SK-N-SH (cell line): Measurements from ENCODE around the gene CCR9. TPM values are rescaled to one million over a fixed set of nuclear protein-coding genes. Genes with fewer than 3 reads are reported as not detected.

ENCODE experiments used
- CTCF ChIA-PET: fragments of 300-600, 350-600 bp; formaldehyde crosslinking; extraction: SDS; loops from one replicate; lab custom pipeline; 2021; lab: Yijun Ruan, JAX
- POLR2A ChIA-PET: fragments of 350-600 bp; sonication (Branson Sonifier 250); formaldehyde crosslinking; extraction: SDS; loops from one replicate; lab custom pipeline; 2020; ENCODE audit warnings: antibody characterized with exemption, inconsistent platforms; lab: Yijun Ruan, JAX
- DNase-seq: peaks from one replicate; pipeline ENCODE4 v3.0.0; 2012
- H2AFZ ChIP-seq: fragments of 200-600 bp; sonication (generic); 2 replicates; pipeline ENCODE4 v1.8.1; 2016; ENCODE audit warnings: antibody characterized with exemption, mild to moderate bottlenecking, low read depth
- H3F3A ChIP-seq: fragments of 200-600 bp; sonication (generic); replicated peaks from 2 replicates; pipeline ENCODE3; 2016; ENCODE audit warnings: antibody characterized with exemption, mild to moderate bottlenecking; ENCODE audit not compliant: insufficient read depth
- H3K27ac ChIP-seq, 2 experiments: fragments of 200-500 bp in 1 of 2; fragments of 200-600 bp in 1 of 2; sonication (Bioruptor generic) in 1 of 2; sonication (generic), shearing (Covaris generic) in 1 of 2; 2 replicates each; pipeline versions ENCODE4 v1.5.1 to v1.6.1; 2014 to 2016; ENCODE audit warnings: low read depth in 2 of 2, inconsistent platforms in 1 of 2, low read length in 1 of 2, mild to moderate bottlenecking in 1 of 2, mixed read lengths in 1 of 2
- H3K27me3 ChIP-seq: fragments of 200-600 bp; sonication (generic), shearing (Covaris generic); 2 replicates; pipeline ENCODE4 v1.6.1; 2016; ENCODE audit warnings: mixed run types; ENCODE audit not compliant: insufficient read depth
- H3K36me3 ChIP-seq, 2 experiments: fragments of 200-500 bp in 1 of 2; fragments of 200-600 bp in 1 of 2; sonication (Bioruptor generic) in 1 of 2; sonication (generic) in 1 of 2; replicated peaks in 1 of 2; 2 replicates each; pipeline versions ENCODE3 to v1.5.1; 2014 to 2016; ENCODE audit warnings: low read length in 1 of 2, mild to moderate bottlenecking in 1 of 2; ENCODE audit not compliant: insufficient read depth in 2 of 2, control insufficient read depth in 1 of 2
- H3K4me1 ChIP-seq, 2 experiments: fragments of 200-500 bp in 1 of 2; fragments of 200-600 bp in 1 of 2; sonication (Bioruptor generic) in 1 of 2; sonication (generic), shearing (Covaris generic) in 1 of 2; 2 replicates each; pipeline versions ENCODE4 v1.5.1 to v1.6.1; 2014 to 2016; ENCODE audit warnings: low read depth in 1 of 2, low read length in 1 of 2, mixed run types in 1 of 2; ENCODE audit not compliant: insufficient read depth in 2 of 2, control insufficient read depth in 1 of 2
- H3K4me2 ChIP-seq: fragments of 200-600 bp; sonication (generic), shearing (Covaris generic); 2 replicates; pipeline ENCODE4 v1.6.1; 2017; ENCODE audit warnings: mixed run types
- H3K4me3 ChIP-seq, 2 experiments: fragments of 200-500 bp in 1 of 2; fragments of 200-600 bp in 1 of 2; sonication (Bioruptor generic) in 1 of 2; sonication (generic), shearing (Covaris generic) in 1 of 2; 2 replicates each; pipeline versions ENCODE4 v1.5.1 to v1.8.1; 2014 to 2016; ENCODE audit warnings: low read depth in 2 of 2, inconsistent platforms in 1 of 2, low read length in 1 of 2, mild to moderate bottlenecking in 1 of 2, mixed read lengths in 1 of 2, moderate library complexity in 1 of 2
- H3K79me2 ChIP-seq: fragments of 200-600 bp; sonication (generic); 2 replicates; pipeline ENCODE4 v1.8.1; 2017; ENCODE audit warnings: mild to moderate bottlenecking; ENCODE audit not compliant: insufficient read depth
- H3K9ac ChIP-seq: fragments of 200-600 bp; sonication (generic); 2 replicates; pipeline ENCODE4 v1.6.1; 2017; ENCODE audit warnings: mixed run types
- H3K9me2 ChIP-seq: fragments of 200-600 bp; sonication (generic); 2 replicates; pipeline ENCODE4 v1.6.1; 2017; ENCODE audit warnings: mixed run types
- H3K9me3 ChIP-seq: fragments of 200-600 bp; sonication (generic); 2 replicates; pipeline ENCODE4 v1.6.1; 2017; ENCODE audit warnings: mixed run types, mild to moderate bottlenecking, moderate library complexity
- H4K20me1 ChIP-seq: fragments of 200-600 bp; sonication (generic); 2 replicates; pipeline ENCODE4 v1.6.1; 2017; ENCODE audit warnings: mild to moderate bottlenecking, mixed run types; ENCODE audit not compliant: insufficient read depth
- CHD2 ChIP-seq: fragments of 150-350 bp; IDR thresholded peaks from 2 replicates; pipeline ENCODE4 v1.6.1; 2018; ENCODE audit warnings: low read length; ENCODE audit not compliant: partially characterized antibody
- ELF1 ChIP-seq: IDR thresholded peaks from 2 replicates; pipeline ENCODE4 v1.4.0; 2012
- FOXJ3 ChIP-seq: sonication (generic); formaldehyde crosslinking; IDR thresholded peaks from 2 replicates; pipeline ENCODE4 v1.5.1; 2020; ENCODE audit warnings: mild to moderate bottlenecking, missing genetic modification reagents
- FOXM1 ChIP-seq: IDR thresholded peaks from 2 replicates; pipeline ENCODE4 v1.4.0; 2012; ENCODE audit warnings: low read depth, mild to moderate bottlenecking
- GABPA ChIP-seq: IDR thresholded peaks from 2 replicates; pipeline ENCODE4 v1.4.0; 2012; ENCODE audit warnings: low read depth, mild to moderate bottlenecking
- GATA2 ChIP-seq: sonication (generic); formaldehyde crosslinking; IDR thresholded peaks from 2 replicates; pipeline ENCODE4 v1.5.0; 2020; ENCODE audit warnings: mild to moderate bottlenecking, missing genetic modification reagents
- JUND ChIP-seq: IDR thresholded peaks from 2 replicates; pipeline ENCODE4 v1.4.0; 2012
- MAX ChIP-seq: IDR thresholded peaks from 2 replicates; pipeline ENCODE4 v1.4.0; 2012; ENCODE audit warnings: low read depth
- MXI1 ChIP-seq: IDR thresholded peaks from 2 replicates; pipeline ENCODE4 v1.6.1; 2012; ENCODE audit warnings: mild to moderate bottlenecking, low read depth, low read length, improper control_type of control experiment
- POLR2AphosphoS5 ChIP-seq: IDR thresholded peaks from 2 replicates; pipeline ENCODE4 v1.6.1; 2012; ENCODE audit warnings: low read depth, low read length
- RAD21 ChIP-seq: IDR thresholded peaks from 2 replicates; pipeline ENCODE4 v1.6.1; 2012; ENCODE audit warnings: mild to moderate bottlenecking, low read length
- RXRA ChIP-seq: IDR thresholded peaks from 2 replicates; pipeline ENCODE4 v1.4.0; 2012; ENCODE audit warnings: low read depth, mild to moderate bottlenecking, borderline replicate concordance
- TAF1 ChIP-seq: IDR thresholded peaks from 2 replicates; pipeline ENCODE4 v1.6.1; 2012; ENCODE audit warnings: low read depth, mild to moderate bottlenecking, low read length, moderate library complexity, borderline replicate concordance
- TEAD4 ChIP-seq: IDR thresholded peaks from 2 replicates; pipeline ENCODE4 v1.4.0; 2012; ENCODE audit warnings: mild to moderate bottlenecking, borderline replicate concordance; ENCODE audit not compliant: insufficient read depth
- ZBTB33 ChIP-seq: IDR thresholded peaks from 2 replicates; pipeline ENCODE4 v1.4.0; 2012; ENCODE audit warnings: low read depth, borderline replicate concordance
- WGBS: methylation state at CpG from one replicate; pipeline ENCODE4 v1.1.6; 2017; ENCODE audit warnings: low lambda C conversion rate; 5-methylcytosine and 5-hydroxymethylcytosine counted together
- polyA plus RNA-seq, 3 experiments: library from polyadenylated mRNA; depleted of rRNA; stranded (reverse); fragments of >200 nt; gene quantifications; 2 replicates each; pipeline ENCODE4 v1.2.3, GENCODE V29; 2012
- TF ChIP-seq, protein P1 (sequence below): IDR thresholded peaks from 2 replicates; pipeline ENCODE4 v1.4.0; 2012; ENCODE audit warnings: low read depth, borderline replicate concordance
- TF ChIP-seq, protein P2 (sequence below): fragments of 200-600 bp; sonication (generic); IDR thresholded peaks from 2 replicates; pipeline ENCODE4 v1.6.1; 2017; ENCODE audit warnings: antibody characterized with exemption, mild to moderate bottlenecking, moderate library complexity
- TF ChIP-seq, protein P3 (sequence below): IDR thresholded peaks from 2 replicates; pipeline ENCODE4; 2012

The CCR9 gene
- polyA plus RNA-seq, 1 of the 3 experiments (the other 2 are of a cell fraction): not detected

GRCh38 chr3:45844616-45845015 lies 41.7 kb upstream of the CCR9 start:
- Histone ChIP-seq H3K9me3 (no peaks in the 10 kb centered on the region), H3K27ac (no peak overlapping the region), H3K4me1 (peaks cover 0 to 10% of the 10 kb centered on the region in 2 experiments; a peak in 2 of 4 replicates), H3K36me3 (no peaks in the 10 kb centered on the region), H3K9me2 (no peaks in the 10 kb centered on the region), H3K9ac (no peak overlapping the region), H4K20me1 (no peaks in the 10 kb centered on the region), H3F3A (no peaks in the 10 kb centered on the region), H3K27me3 (peaks cover 8% of the 10 kb centered on the region; the same call in 1 of the 2 replicates), H3K4me3 (no peak overlapping the region), H2AFZ (no peak overlapping the region), H3K79me2 (no peaks in the 10 kb centered on the region), H3K4me2 (no peak overlapping the region)
- 22% methylated on average over 1 of the region's 1 CpG for WGBS
- ChIA-PET CTCF (interaction anchor here (1.1 kb wide), 1 partner anchor 85 kb away, joined by 4 read pairs; no protein-coding TSS in a partner anchor), POLR2A (no interaction called here)
- TF ChIP-seq FOXJ3 (CRISPR knock-in tag) (no peak), TEAD4 (no peak), JUND (no peak), GATA2 (no peak), MXI1 (no peak), GABPA (no peak), RAD21 (no peak), RXRA (no peak), MAX (no peak), ELF1 (no peak), FOXM1 (no peak), CHD2 (no peak), POLR2AphosphoS5 (no peak), TAF1 (no peak), ZBTB33 (no peak)
- TF ChIP-seq, protein P1, sequence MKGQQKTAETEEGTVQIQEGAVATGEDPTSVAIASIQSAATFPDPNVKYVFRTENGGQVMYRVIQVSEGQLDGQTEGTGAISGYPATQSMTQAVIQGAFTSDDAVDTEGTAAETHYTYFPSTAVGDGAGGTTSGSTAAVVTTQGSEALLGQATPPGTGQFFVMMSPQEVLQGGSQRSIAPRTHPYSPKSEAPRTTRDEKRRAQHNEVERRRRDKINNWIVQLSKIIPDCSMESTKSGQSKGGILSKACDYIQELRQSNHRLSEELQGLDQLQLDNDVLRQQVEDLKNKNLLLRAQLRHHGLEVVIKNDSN: no peak
- TF ChIP-seq, protein P2, sequence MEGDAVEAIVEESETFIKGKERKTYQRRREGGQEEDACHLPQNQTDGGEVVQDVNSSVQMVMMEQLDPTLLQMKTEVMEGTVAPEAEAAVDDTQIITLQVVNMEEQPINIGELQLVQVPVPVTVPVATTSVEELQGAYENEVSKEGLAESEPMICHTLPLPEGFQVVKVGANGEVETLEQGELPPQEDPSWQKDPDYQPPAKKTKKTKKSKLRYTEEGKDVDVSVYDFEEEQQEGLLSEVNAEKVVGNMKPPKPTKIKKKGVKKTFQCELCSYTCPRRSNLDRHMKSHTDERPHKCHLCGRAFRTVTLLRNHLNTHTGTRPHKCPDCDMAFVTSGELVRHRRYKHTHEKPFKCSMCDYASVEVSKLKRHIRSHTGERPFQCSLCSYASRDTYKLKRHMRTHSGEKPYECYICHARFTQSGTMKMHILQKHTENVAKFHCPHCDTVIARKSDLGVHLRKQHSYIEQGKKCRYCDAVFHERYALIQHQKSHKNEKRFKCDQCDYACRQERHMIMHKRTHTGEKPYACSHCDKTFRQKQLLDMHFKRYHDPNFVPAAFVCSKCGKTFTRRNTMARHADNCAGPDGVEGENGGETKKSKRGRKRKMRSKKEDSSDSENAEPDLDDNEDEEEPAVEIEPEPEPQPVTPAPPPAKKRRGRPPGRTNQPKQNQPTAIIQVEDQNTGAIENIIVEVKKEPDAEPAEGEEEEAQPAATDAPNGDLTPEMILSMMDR: no peak
- TF ChIP-seq, protein P3, sequence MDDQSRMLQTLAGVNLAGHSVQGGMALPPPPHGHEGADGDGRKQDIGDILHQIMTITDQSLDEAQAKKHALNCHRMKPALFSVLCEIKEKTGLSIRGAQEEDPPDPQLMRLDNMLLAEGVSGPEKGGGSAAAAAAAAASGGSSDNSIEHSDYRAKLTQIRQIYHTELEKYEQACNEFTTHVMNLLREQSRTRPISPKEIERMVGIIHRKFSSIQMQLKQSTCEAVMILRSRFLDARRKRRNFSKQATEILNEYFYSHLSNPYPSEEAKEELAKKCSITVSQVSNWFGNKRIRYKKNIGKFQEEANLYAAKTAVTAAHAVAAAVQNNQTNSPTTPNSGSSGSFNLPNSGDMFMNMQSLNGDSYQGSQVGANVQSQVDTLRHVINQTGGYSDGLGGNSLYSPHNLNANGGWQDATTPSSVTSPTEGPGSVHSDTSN: no peak
- no peak for DNase-seq
